H1 (cell line): ENCODE measurements around the gene DUS1L. TPM values are rescaled to one million over a fixed set of nuclear protein-coding genes. Genes with fewer than 3 reads are reported as not detected.

ENCODE experiments used
- CEBPB ChIP-seq: IDR thresholded peaks from 2 replicates; pipeline ENCODE4 v1.6.1; 2012; ENCODE audit warnings: low read depth, low read length
- CTBP2 ChIP-seq: IDR thresholded peaks from 2 replicates; pipeline ENCODE4 v1.7.0; 2011; ENCODE audit warnings: borderline replicate concordance, mild to moderate bottlenecking, moderate library complexity, mixed read lengths, low read length; ENCODE audit not compliant: insufficient read depth, insufficient read length
- GABPA ChIP-seq: IDR thresholded peaks from 2 replicates; pipeline ENCODE4 v1.6.1; 2011; ENCODE audit warnings: mild to moderate bottlenecking, low read length, moderate library complexity, borderline replicate concordance; ENCODE audit not compliant: insufficient read depth
- JUN ChIP-seq: IDR thresholded peaks from 2 replicates; pipeline ENCODE4 v1.6.1; 2011; ENCODE audit warnings: low read depth, mild to moderate bottlenecking, improper control_type of control experiment, low read length
- RXRA ChIP-seq: IDR thresholded peaks from 2 replicates; pipeline ENCODE4 v1.6.1; 2011; ENCODE audit warnings: low read depth, mild to moderate bottlenecking, low read length, moderate library complexity; ENCODE audit not compliant: insufficient read depth
- SP4 ChIP-seq: IDR thresholded peaks from 2 replicates; pipeline ENCODE4 v1.6.1; 2012; ENCODE audit warnings: low read length, inconsistent platforms
- polyA plus RNA-seq, 7 experiments: library from polyadenylated mRNA; depleted of rRNA in 3 of 7; stranded (reverse) in 5 of 7; unstranded in 2 of 7; fragments of >200 nt in 5 of 7; fragments of 200-250 nt in 2 of 7; gene quantifications; 1 replicate in 5 of 7; 2 replicates in 1 of 7; 4 replicates in 1 of 7; pipeline versions ENCODE4 v1.2.1 to v1.2.3, GENCODE V29; 2011 to 2013; ENCODE audit warnings: missing spikeins in 2 of 7, mixed read lengths in 2 of 7
- total RNA-seq: library from RNA; stranded (reverse); fragmentation: NEBNext Ultra II Directional; extraction: Animal tissue kit (Norgen Biotek cat#: 25700); gene quantifications from 2 replicates; pipeline ENCODE4 v1.2.1, GENCODE V29; 2021

The DUS1L gene
- total and polyA plus RNA-seq, 2 of the 8 experiments (the other 6 are each of a cell fraction or from before 2014, with no cell fraction given) = 34.5 to 69.1 TPM

- TF ChIP-seq GABPA (no peak), CEBPB (no peak), SP4 (no peak), CTBP2 (no peak), RXRA (no peak), JUN (no peak)
Observed at GRCh38 chr17:82101301-82101715, 35.7 kb upstream of the DUS1L start (continued).
